GM12801 (cell line): ENCODE results near the gene HMG20A.

ENCODE experiments used
- TF ChIP-seq, protein P1 (sequence below): IDR thresholded peaks from one replicate; pipeline ENCODE4 v1.5.1; 2011; ENCODE audit warnings: control low read depth; ENCODE audit not compliant: insufficient read length; ENCODE audit errors: extremely low read depth

Gene HMG20A

DNA sequence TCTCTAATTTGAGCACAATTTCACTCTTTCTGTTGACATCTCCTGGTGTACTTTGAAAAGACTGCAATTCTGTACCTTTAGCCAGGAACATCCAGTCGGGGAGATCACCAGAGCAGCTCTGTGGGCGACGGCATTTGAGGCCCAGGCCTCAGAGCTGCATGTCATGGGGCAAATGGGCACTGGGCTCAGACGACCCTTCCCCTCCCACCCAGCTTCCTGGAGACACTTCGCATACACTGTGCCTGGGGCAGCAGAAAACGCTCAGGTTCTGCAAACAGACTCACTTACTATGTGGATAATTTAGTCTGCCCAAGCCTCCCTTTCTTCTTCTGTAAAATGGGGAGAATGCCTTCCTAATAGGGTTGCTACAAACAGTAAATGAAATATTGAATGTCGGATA is 96.9 kb downstream of the HMG20A start:
- TF ChIP-seq, protein P1, sequence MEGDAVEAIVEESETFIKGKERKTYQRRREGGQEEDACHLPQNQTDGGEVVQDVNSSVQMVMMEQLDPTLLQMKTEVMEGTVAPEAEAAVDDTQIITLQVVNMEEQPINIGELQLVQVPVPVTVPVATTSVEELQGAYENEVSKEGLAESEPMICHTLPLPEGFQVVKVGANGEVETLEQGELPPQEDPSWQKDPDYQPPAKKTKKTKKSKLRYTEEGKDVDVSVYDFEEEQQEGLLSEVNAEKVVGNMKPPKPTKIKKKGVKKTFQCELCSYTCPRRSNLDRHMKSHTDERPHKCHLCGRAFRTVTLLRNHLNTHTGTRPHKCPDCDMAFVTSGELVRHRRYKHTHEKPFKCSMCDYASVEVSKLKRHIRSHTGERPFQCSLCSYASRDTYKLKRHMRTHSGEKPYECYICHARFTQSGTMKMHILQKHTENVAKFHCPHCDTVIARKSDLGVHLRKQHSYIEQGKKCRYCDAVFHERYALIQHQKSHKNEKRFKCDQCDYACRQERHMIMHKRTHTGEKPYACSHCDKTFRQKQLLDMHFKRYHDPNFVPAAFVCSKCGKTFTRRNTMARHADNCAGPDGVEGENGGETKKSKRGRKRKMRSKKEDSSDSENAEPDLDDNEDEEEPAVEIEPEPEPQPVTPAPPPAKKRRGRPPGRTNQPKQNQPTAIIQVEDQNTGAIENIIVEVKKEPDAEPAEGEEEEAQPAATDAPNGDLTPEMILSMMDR = no peak

GRCh38 chr15:77518458-77518857 is 97.8 kb downstream of the HMG20A start:
- TF ChIP-seq, protein P1 = no peak

DNA sequence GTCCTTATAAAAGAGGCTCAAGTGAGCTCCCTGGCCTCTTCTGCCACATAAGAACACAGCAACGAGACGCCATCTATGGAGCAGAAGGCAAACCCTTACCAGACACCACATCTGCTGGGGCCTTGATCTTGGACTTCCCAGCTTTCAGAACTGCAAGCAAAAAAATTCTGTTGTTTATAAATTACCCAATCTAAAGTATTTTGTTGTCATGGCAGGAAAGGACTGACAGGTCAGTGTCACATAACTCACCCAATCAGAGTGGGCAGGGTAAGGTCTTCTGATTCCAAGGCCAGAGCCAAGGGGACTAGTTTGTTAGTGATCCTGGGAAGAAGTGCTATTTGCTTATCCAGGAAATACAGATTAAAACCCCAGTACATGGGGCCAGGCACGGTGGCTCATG is 98.9 kb downstream of the HMG20A start:
- TF ChIP-seq, protein P1 = no peak

GRCh38 chr15:77521206-77521605 is 100.5 kb downstream of the HMG20A start:
- TF ChIP-seq, protein P1 = no peak

DNA sequence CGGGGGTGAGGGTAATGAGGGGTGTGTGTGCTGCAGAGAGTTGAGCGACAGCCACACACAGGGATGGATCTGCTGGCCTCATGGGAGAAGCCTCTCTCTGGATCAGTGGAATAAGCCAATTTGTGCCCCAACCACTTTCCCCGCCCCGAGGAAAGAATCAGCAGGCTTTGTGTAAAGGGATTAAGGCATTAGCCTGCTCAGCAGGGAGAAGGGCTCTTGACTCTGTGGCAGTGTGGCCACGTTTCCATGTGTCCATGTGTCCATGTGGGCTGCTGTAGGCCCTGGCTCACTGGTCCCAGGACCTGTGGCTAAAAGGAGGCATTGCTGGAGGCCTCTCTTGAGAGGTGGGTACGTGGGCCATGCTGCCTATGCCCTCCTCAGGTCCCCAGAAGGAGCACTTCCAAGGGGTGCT is 104.7 kb downstream of the HMG20A start:
- TF ChIP-seq, protein P1 = no peak

GRCh38 chr15:77525907-77526594 is 105.4 kb downstream of the HMG20A start:
- TF ChIP-seq, protein P1 = no peak

GRCh38 chr15:77526595-77527163 is 106.0 kb downstream of the HMG20A start:
- TF ChIP-seq, protein P1 = no peak
